HG03139 (cell line): ENCODE data around the gene FLRT1.
"Not testable (repeated sequence)": the region's sequence is repeated elsewhere in the genome, so short reads cannot be mapped to it uniquely, and the experiment has no call there.

Source experiments
- ATAC-seq: cut with Tn5 transposase; IDR thresholded peaks from one replicate; pipeline ENCODE4 v1.9.1; 2021; ENCODE audit not compliant: unreplicated experiment

The FLRT1 gene

GRCh38 chr11:64044730-64045393 is 9.1 kb downstream of the FLRT1 start:
- no peak for ATAC-seq

GRCh38 chr11:64045700-64046099 is 10.0 kb downstream of the FLRT1 start:
- no peak for ATAC-seq

GRCh38 chr11:64047373-64047772 is 11.6 kb downstream of the FLRT1 start:
- ATAC-seq = not testable (repeated sequence)

- ATAC-seq = no peak
These were observed 12.5 kb downstream of the FLRT1 start for GRCh38 chr11:64048042-64048854.

- no peak for ATAC-seq
These were observed 13.8 kb downstream of the FLRT1 start for GRCh38 chr11:64049509-64049908.

- ATAC-seq = no peak
These were observed 15.6 kb downstream of the FLRT1 start for GRCh38 chr11:64051297-64051696.

GRCh38 chr11:64052436-64052835 is 16.7 kb downstream of the FLRT1 start:
- ATAC-seq = no peak

GRCh38 chr11:64052938-64053622 is 17.3 kb downstream of the FLRT1 start:
- no peak for ATAC-seq

- ATAC-seq = no peak
These were observed 18.0 kb downstream of the FLRT1 start for GRCh38 chr11:64053699-64054098.

GRCh38 chr11:64055077-64055476 is 19.3 kb downstream of the FLRT1 start:
- no peak for ATAC-seq

GRCh38 chr11:64056213-64056785 is 20.6 kb downstream of the FLRT1 start:
- no peak for ATAC-seq

GRCh38 chr11:64056861-64057260 is 21.1 kb downstream of the FLRT1 start:
- no peak for ATAC-seq

GRCh38 chr11:64057890-64058289 is 22.2 kb downstream of the FLRT1 start:
- ATAC-seq = no peak

- ATAC-seq = no peak
These were observed 22.8 kb downstream of the FLRT1 start for GRCh38 chr11:64058494-64058893.

- ATAC-seq = no peak
These were observed 23.8 kb downstream of the FLRT1 start for GRCh38 chr11:64059339-64060140.

- no peak for ATAC-seq
These were observed 24.6 kb downstream of the FLRT1 start for GRCh38 chr11:64060263-64060860.

GRCh38 chr11:64060861-64061444 is 25.2 kb downstream of the FLRT1 start:
- no peak for ATAC-seq

GRCh38 chr11:64062185-64063039 is 26.7 kb downstream of the FLRT1 start:
- no peak for ATAC-seq

- ATAC-seq = no peak
These were observed 28.0 kb downstream of the FLRT1 start for GRCh38 chr11:64063777-64064176.
